Measurements from ENCODE around the gene AGTRAP. TPM values are rescaled to one million over a fixed set of nuclear protein-coding genes. Genes with fewer than 3 reads are reported as not detected.

AGTRAP gene
- total and polyA plus RNA-seq, 5 experiments from 2014 or later, result 16.7 to 106 (median 57.3) TPM

GRCh38 chr1:11784256-11784992 is 48.5 kb downstream of the AGTRAP start:
- H3K9me3 Mint-ChIP-seq, result no peaks in the 10 kb centered on the region
- POLR2A ChIA-PET, result interaction anchor here (0.8 to 1.7 kb wide), 2 partner anchors 18 to 22 kb away, joined by 3 to 8 read pairs; partner anchors contain the start of genes CLCN6 and MTHFR
- H3K4me3 Mint-ChIP-seq, result peak overlapping the region in 5 of 10 donors; percentile 10 to 64 (median 36)
- peak overlapping the region in 1 of 10 donors; percentile 37 for H3K27ac Mint-ChIP-seq
- no peaks in the 10 kb centered on the region for H3K27me3 Mint-ChIP-seq
- H3K4me1 Mint-ChIP-seq, result peaks cover 0 to 18% (median 9%) of the 10 kb centered on the region in 4 donors
- no peaks in the 10 kb centered on the region for H3K36me3 Mint-ChIP-seq
- peak; percentile 8 to 19 for ATAC-seq
- no peak for DNase-seq

DNA sequence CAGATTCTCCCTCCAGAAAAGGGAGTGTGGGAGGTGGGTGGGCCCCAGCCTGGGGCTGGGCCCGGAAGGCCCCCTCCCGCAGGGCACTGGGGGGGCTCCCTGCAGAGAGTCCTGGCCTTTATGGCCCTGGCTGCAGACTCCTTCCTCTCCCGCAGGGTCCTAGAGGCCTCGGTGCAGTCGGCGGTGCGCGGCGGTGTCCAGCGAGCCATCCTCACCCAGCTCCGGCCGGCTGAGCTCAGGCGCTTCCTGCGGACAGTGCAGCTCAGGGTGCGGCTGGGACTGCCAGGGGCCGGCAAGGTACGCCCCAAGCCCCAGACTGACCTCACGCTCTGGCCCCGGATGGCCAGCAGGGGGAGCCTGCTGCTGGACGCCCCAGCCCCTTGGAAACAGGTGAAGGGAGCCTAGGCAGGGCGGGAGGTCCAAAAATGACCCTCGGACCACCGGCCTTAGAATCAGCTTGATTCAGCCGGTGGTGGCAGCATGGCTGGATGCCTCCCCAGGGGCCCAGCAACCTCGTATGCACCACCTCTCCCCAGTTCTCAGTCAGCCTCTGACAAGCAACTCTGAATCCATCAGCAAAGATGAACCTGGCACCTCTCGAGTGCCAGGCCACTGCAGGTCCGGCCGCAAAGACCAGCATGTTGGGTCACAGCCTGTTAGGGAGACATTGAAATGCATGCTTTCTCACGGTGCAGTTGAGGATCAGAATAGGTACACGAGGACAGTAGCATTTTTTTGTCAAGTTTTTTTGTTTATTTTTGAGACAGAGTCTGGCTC is 49.2 kb downstream of the AGTRAP start:
- H3K4me3 Mint-ChIP-seq, result peak overlapping the region in 8 of 10 donors; percentile 26 to 67 (median 52)
- peaks cover 0 to 22% (median 10%) of the 10 kb centered on the region in 4 donors for H3K4me1 Mint-ChIP-seq
- peak; percentile 48 to 77 for ATAC-seq
- H3K27me3 Mint-ChIP-seq, result no peaks in the 10 kb centered on the region
- no peaks in the 10 kb centered on the region for H3K36me3 Mint-ChIP-seq
- peak overlapping the region in 5 of 10 donors; percentile 15 to 80 (median 65) for H3K27ac Mint-ChIP-seq
- DNase-seq, result peak in 6 of 10 donors; percentile 18 to 34 (median 30)
- no peaks in the 10 kb centered on the region for H3K9me3 Mint-ChIP-seq
- POLR2A ChIA-PET, result interaction anchor here (1.7 kb wide), 1 partner anchor 21 kb away, joined by 8 read pairs; the partner anchor contains the start of genes CLCN6 and MTHFR

- H3K27me3 Mint-ChIP-seq, result no peaks in the 10 kb centered on the region
- peaks cover 0 to 27% (median 11%) of the 10 kb centered on the region in 4 donors for H3K4me1 Mint-ChIP-seq
- peak overlapping the region in 1 of 10 donors; percentile 62 for H3K27ac Mint-ChIP-seq
- POLR2A ChIA-PET, result no interaction called here
- no peaks in the 10 kb centered on the region for H3K9me3 Mint-ChIP-seq
- H3K36me3 Mint-ChIP-seq, result peaks cover 0 to 6% (median 0%) of the 10 kb centered on the region in 3 donors
- H3K4me3 Mint-ChIP-seq, result no peak overlapping the region
- DNase-seq (no peak), ATAC-seq (no peak)
These were observed 50.2 kb downstream of the AGTRAP start for GRCh38 chr1:11786168-11786567.

GRCh38 chr1:11787251-11787803 is 51.4 kb downstream of the AGTRAP start:
- peaks cover 0 to 27% (median 13%) of the 10 kb centered on the region in 4 donors for H3K4me1 Mint-ChIP-seq
- no peaks in the 10 kb centered on the region for H3K27me3 Mint-ChIP-seq
- peaks cover 0 to 16% (median 0%) of the 10 kb centered on the region in 3 donors for H3K36me3 Mint-ChIP-seq
- ATAC-seq (no peak), DNase-seq (no peak)
- no peaks in the 10 kb centered on the region for H3K9me3 Mint-ChIP-seq
- POLR2A ChIA-PET, result interaction anchor here (1.6 kb wide), 1 partner anchor 16 kb away, joined by 3 read pairs; no protein-coding TSS in a partner anchor
- no peak overlapping the region for H3K4me3 Mint-ChIP-seq
- H3K27ac Mint-ChIP-seq, result peak overlapping the region in 2 of 10 donors; percentile 33 to 71

DNA sequence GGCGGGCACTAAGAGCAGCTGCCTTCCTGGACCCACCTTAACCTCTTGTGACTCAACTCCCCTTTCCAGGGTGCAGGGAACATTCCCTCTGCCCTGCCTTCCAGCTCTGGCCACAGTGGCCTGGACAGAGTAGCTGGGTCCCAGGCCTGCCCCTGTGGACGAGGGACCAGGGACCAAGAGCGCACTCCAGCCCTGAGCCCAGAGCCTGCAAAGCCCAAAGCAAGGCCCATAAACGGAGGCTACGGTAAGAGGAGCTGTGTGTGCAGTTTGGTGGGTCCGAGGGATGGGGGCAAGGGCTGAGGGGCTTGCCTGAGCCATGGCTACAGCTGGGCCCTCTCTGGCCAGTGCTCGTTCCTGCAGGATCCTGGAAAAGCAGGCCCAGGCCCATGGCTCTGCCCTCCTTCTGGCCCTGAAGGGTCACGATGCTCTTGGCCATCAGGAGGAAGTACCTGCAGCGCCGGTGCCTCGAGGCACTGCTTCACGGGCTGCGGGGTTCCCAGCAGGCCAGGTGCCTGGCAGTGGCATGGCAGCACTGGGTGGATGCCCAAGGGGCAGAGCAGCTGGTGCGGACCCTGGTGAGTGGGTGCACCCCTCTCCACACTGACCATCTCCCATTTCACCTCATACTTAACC is 52.0 kb downstream of the AGTRAP start:
- Mint-ChIP-seq H3K4me3 (no peak overlapping the region), H3K9me3 (no peaks in the 10 kb centered on the region), H3K27me3 (no peaks in the 10 kb centered on the region), H3K27ac (peak overlapping the region in 3 of 10 donors; percentile 11 to 77 (median 66)), H3K36me3 (peaks cover 0 to 16% (median 3%) of the 10 kb centered on the region in 3 donors), H3K4me1 (peaks cover 0 to 27% (median 13%) of the 10 kb centered on the region in 4 donors)
- ATAC-seq, result no peak
- DNase-seq, result no peak
- POLR2A ChIA-PET, result interaction anchor here (1.6 kb wide), 1 partner anchor 15 kb away, joined by 3 read pairs; no protein-coding TSS in a partner anchor

DNA sequence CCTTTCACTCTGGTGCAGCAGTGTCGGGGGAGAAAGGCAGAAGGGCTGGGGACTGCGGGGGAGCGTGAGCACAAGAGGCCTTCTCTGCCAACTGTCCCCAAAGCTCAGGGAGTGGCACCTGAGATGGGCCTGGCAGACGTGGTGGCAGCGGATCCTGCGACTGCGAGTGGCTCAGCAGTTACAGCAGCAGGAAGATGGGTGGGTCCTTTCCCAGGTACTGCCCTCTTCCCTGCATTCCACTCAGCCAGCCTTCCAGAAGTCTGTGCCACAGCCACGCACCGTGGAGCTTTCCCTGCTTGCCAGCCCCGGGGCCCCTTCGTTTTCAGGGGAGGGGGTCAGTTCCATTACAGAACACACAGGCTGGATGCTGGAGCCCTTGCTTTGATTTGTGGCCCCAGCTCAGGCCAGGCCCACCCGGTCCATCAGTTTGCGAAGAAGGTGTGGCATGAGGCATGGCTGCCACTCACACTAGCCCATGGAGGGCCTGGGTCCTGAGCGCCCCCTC is 52.7 kb downstream of the AGTRAP start:
- Mint-ChIP-seq H3K36me3 (peaks cover 0 to 21% (median 3%) of the 10 kb centered on the region in 3 donors), H3K27me3 (no peaks in the 10 kb centered on the region), H3K4me3 (no peak overlapping the region), H3K4me1 (peaks cover 0 to 27% (median 12%) of the 10 kb centered on the region in 4 donors), H3K27ac (peak overlapping the region in 2 of 10 donors; percentile 31 to 77), H3K9me3 (no peaks in the 10 kb centered on the region)
- POLR2A ChIA-PET, result no interaction called here
- no peak for DNase-seq
- ATAC-seq, result no peak

- Mint-ChIP-seq H3K27ac (peak overlapping the region in 7 of 10 donors; percentile 11 to 83 (median 53)), H3K27me3 (no peaks in the 10 kb centered on the region), H3K36me3 (peaks cover 0 to 24% (median 6%) of the 10 kb centered on the region in 3 donors), H3K4me1 (peaks cover 0 to 25% (median 10%) of the 10 kb centered on the region in 4 donors), H3K4me3 (no peak overlapping the region), H3K9me3 (no peaks in the 10 kb centered on the region)
- DNase-seq (no peak), ATAC-seq (no peak)
- POLR2A ChIA-PET, result no interaction called here
These were observed 53.5 kb downstream of the AGTRAP start for GRCh38 chr1:11789126-11790067.

- DNase-seq (no peak), ATAC-seq (no peak)
- POLR2A ChIA-PET, result no interaction called here
- Mint-ChIP-seq H3K4me3 (no peak overlapping the region), H3K27me3 (no peaks in the 10 kb centered on the region), H3K9me3 (no peaks in the 10 kb centered on the region), H3K4me1 (peaks cover 0 to 21% (median 8%) of the 10 kb centered on the region in 4 donors), H3K36me3 (peaks cover 0 to 29% (median 11%) of the 10 kb centered on the region in 3 donors), H3K27ac (peak overlapping the region in 3 of 10 donors; percentile 38 to 52 (median 38))
These were observed 54.4 kb downstream of the AGTRAP start for GRCh38 chr1:11790101-11790879.

GRCh38 chr1:11790880-11791715 is 55.2 kb downstream of the AGTRAP start:
- Mint-ChIP-seq H3K4me3 (no peak overlapping the region), H3K27ac (peak overlapping the region in 5 of 10 donors; percentile 35 to 83 (median 38)), H3K36me3 (peaks cover 0 to 36% (median 14%) of the 10 kb centered on the region in 3 donors), H3K4me1 (peaks cover 0 to 14% (median 6%) of the 10 kb centered on the region in 4 donors), H3K9me3 (no peaks in the 10 kb centered on the region), H3K27me3 (no peaks in the 10 kb centered on the region)
- POLR2A ChIA-PET, result no interaction called here
- ATAC-seq, result no peak
- no peak for DNase-seq

GRCh38 chr1:11792106-11792505 is 56.2 kb downstream of the AGTRAP start:
- Mint-ChIP-seq H3K27me3 (no peaks in the 10 kb centered on the region), H3K27ac (peak overlapping the region in 5 of 10 donors; percentile 29 to 61 (median 56)), H3K36me3 (peaks cover 0 to 44% (median 14%) of the 10 kb centered on the region in 3 donors), H3K4me3 (no peak overlapping the region), H3K4me1 (peaks cover 0 to 11% (median 6%) of the 10 kb centered on the region in 4 donors), H3K9me3 (no peaks in the 10 kb centered on the region)
- DNase-seq (no peak), ATAC-seq (no peak)
- POLR2A ChIA-PET, result no interaction called here
